HG03280 (cell line): ENCODE data around the gene RORB.

Source experiments
- ATAC-seq: cut with Tn5 transposase; IDR thresholded peaks from one replicate; pipeline ENCODE4 v1.9.1; 2021; ENCODE audit warnings: mild to moderate bottlenecking, moderate library complexity; ENCODE audit not compliant: unreplicated experiment

RORB gene

DNA sequence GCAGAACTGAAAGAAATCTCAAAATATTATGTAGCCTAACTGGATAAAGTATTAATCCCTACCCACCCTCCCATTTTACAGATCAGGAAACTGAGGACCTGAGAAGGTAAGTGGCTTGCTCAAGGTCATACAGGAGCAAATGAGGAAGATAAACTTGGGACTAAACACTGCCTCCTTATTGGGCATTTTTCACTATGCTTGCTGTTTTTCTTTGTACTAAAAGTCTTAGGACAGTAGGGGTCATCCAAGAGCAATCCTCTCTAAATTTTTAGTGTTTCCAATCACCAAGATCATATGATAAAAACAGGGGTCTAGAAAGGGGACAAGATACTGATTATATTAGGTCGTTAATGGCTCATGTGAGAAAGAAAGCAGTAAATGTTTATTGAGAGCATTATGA lies 80.8 kb downstream of the RORB start:
- no peak for ATAC-seq

DNA sequence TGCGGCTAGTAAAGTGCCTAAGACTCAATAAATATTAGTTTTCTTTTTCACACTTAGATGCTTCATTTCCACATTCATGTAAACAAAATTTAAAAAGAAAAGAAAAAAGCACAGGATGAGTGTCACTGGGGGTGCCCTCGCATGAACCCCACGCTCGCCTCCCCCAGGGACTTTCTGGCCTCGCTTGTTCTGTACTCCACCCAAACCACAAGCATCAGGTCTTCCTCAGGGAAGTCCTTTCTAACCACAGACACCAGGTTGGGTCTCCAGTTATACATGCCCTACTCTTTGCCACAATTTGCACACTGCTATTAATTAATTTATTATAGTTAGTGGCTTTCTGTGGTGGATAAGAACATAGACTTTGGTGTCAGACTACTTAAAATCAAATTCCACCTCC lies 92.4 kb downstream of the RORB start:
- ATAC-seq = no peak

DNA sequence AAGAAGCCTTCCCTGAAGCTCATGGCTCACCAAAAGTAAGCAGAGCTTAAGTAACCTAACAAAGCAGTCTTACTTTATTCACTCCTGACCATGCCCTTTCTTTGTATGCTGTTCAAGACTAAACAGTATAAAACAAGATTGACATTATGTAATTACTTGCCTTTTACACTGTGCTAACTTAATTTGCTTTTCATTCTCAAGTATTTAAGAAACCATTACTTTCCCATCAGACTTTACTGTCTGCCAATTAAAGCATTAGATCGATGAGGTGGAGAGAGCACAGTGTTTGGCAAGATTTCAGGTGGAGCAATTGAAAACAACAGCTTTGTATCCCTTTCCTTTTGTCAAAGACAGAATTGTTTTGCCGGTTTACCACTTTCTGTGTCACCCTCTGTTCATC lies 98.2 kb downstream of the RORB start:
- ATAC-seq = no peak

DNA sequence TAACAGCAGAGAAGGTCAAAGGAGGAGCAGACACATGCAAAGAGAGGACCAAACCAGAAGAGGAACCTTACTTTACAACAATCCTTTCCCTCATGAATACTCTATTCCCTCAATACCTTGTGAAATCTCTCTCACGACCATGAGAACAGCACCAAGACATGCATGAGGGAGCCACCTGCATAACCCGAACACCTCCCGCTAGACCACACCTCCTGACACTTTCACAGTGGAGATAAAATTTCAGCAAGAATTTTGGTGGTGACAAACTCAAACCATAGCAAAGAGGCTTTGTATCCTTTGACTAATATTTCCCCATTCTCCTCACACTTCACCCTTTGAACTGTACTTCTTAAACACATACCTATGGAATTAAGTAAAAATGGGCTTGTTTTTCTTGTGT lies 101.7 kb downstream of the RORB start:
- ATAC-seq = no peak

DNA sequence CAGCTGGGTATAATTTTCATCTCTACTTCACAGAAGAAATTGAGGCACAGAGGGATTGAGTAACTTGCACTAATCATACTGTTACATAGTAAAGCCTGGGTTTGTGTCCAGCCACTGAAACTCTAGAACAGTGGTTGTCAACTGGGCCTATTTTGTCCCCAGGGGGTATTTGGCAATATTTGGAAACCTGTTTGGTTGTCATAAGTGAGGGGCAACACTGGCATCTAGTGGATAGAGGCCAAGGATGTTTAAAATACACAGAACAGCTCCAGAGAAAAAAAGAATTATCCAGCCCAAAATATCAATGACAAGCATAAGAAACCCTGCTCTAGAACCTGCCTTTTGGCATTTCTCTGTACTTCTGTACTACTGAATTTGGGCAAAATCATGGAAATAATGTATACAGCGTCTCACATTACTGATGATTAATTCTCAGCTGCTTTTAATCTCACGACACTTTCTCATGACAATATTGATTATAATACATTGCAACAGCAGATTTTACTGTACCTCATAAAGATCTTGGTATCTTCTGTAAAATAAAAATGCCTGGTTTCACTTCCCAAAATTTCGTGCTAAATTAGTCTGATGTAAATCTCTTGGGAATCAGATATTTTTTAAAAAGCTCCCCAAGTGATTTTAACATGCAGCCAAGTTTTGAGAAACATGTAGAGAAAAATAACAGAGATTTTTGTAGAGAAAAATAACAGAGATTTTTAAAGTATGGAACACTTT lies 112.7 kb downstream of the RORB start:
- ATAC-seq = no peak

DNA sequence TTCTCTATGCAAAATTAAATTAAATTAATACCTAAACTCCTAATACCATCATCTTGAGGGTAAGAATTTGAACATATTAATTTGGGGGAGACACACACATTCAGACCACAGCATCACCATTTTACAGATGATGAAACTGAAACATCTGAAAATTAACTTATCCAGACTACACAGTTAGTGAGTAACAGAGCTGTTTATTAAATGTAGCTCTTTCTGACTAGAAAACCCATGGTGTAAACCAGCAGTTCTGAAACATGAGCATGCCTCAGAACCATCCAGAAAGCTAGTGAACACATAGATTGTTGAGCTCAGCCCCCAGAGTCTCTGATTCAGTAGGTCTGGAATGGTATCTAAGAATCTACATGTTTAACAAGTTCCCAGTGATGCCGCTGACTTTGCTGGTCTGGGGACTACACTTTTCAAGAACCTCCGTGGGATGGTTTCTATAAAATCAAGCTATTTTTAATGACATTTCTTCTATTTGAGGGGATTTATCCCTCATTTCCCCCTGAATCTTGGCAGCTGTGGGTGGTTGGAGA lies 113.5 kb downstream of the RORB start:
- ATAC-seq = no peak

DNA sequence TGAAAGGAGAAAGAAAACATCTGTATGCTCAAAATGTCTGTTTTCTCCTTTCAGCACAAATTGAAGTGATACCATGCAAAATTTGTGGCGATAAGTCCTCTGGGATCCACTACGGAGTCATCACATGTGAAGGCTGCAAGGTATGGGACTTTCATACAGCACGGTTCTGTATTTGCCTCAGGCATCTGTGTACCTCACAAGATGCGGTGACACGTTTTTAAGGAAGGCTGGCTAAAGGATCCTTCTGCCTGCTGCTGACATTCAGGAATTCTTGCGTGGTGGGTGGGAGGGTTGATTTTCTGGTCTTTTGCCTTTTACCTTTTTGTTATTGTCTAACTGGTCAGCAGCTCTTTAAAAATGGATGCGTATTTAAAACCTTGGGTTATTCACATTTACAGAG lies 133.1 kb downstream of the RORB start:
- ATAC-seq = no peak

DNA sequence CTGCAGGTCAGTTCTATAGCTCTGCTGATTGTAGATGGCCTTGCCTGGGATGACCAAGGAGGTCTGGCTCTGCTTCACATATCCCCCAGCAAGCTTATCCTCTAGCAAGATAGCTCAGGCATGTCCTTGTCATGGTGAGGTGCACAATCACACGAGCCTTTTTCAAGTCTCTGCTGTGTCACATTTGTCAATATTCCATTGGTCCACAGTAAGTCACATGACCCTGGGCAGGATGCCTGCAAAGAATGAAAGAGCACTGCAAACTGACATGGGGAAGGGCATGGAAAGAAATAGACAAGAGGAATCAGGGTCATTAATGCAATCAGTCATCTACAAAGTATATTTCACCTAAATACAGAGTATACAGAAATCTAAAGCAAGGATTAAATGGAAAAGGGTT lies 142.0 kb downstream of the RORB start:
- no peak for ATAC-seq

DNA sequence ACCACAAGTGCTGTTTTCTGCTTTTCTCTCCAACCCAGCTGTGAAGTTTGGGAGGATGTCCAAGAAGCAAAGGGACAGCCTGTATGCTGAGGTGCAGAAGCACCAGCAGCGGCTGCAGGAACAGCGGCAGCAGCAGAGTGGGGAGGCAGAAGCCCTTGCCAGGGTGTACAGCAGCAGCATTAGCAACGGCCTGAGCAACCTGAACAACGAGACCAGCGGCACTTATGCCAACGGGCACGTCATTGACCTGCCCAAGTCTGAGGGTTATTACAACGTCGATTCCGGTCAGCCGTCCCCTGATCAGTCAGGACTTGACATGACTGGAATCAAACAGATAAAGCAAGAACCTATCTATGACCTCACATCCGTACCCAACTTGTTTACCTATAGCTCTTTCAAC lies 145.2 kb downstream of the RORB start:
- ATAC-seq = no peak

DNA sequence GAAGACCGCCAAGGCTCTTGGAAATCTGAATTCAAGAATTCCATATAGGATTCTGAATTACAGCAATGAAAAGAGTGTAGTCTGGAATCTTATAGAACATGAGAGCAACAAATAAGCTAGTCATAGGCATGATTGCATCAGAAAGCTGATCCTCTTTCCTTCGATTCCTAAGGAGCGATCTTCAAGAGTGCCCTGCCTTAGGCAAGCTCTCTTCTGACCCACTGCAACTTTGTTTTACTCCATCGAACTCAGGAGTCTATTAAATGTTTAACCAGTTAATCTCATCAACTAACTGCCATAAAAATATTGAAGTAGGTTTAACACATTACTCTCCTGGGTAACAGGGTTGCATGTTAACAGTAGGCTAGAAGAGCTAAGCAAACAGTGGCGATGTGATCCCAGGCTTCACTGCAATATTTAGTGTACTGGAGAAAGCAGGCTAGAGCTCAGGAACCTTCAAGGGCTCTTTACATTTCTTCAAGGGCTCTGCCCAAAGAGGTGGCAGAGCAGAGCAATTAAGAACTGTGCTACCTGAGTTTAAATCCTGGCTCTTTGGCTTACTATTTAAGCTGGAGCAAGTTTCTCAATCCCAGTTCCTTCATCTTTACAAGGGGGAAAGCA lies 146.3 kb downstream of the RORB start:
- ATAC-seq = no peak

DNA sequence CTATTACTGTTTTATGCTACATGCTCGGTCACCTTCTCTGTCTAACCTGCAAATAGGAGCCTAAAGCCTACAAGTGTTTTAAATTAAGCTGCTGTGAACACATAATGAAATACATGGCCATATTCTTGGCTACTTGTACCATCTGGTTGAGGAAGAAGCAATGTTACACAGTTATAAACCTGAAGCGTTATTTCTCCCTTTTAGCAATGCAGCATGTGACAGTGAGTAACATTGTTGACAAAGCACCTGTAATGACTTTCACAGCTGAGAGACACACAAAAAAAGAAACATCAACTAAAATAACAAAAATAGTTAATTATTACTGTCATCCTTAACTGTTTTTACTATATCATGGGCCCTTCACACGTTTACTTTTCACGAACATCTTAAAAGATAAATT lies 146.9 kb downstream of the RORB start:
- ATAC-seq = no peak

DNA sequence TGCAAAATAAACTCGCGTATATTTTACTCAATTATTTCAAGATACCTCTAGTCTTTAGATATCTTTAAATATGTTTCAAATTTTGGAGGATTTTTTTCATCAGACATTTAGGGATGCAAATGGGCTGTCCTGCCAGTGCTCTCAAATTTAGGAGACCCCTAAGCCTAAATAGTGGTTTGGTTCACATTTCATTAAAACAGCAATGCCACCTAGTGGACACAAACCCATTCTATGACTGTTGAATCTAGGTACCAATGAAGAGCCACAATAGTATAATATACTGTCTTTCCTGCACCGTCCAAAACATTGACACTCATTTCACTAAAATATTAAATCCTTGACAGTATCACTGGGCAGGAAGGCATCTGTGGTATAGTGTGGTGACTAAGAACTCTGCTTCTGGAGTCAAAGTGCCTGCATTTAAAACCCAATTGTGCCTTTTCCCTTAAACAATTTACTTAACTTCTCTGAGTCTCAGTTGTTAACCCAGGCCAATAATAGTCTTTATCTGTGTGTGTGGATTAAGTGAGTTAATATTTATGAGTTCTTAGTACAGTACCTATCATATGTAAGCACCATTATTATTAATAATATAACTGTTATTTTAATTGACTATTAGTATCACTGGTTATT lies 148.0 kb downstream of the RORB start:
- no peak for ATAC-seq

DNA sequence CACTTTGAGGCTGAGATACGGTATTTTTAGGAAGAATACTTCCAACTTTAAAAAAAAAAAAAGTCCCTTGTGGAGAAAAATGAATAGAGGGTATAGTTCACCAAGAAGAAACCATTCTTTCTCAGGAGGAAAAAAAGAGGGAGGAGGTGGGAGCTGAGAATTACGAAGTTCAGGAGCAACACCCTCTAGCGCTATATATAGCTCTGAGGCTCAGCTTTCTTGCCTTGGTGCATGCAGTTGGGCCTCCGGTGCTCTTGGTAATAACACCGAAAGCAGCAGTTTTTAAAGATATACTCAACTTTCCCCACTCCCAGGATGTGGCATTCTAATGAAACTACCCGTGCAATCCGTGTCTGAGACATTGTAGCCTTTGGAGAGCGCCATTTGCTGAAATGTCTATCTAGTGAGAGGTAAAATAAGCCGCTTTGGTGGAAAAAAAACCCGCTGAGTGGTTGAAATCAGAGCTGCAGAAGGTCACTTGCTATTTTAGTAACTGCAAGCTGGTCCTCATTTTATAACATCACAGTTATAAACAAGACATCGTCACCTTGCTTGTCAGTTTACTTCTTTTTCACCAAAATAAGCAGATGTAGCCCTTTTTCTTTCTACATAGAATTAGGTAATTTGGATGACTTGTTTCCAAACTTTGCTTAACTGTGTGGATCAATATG lies 156.4 kb downstream of the RORB start:
- no peak for ATAC-seq

DNA sequence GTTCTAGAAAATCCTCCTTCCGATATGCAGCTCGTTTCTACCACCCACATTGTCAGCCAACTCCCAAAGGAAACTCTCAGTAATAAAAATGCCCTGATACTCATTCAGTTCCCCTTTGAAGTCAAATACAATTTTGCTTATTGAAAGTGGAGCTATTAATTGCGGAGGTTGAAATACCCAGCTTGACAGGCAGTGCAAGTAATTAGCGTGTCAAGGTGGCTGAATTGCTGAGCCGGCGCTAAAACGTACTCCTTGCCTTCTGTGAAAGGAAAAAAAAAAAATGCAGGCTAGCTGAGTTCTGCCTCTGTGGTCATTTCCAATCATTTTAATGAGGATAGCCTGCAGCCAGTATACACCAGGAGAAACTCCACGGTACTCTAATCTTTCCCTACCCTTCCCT lies 165.5 kb downstream of the RORB start:
- no peak for ATAC-seq

DNA sequence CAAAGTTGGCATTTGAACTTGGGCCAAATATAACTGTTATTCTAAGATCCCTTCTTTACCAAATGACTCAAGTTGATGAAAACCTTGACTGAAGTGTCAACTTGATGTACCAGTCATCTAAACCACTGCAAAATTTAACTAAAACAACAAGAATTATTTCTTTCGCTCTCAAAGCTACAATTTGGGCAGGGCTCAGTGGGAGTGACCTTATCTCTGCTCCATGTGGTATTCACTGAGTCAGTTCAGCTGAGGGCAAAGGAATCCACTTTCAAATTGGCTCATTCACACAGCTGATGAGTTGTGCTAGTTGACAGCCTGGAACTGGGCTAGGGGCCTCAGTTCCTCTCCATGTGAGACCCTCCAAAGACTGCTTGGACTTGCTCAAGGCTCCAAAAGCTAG lies 166.3 kb downstream of the RORB start:
- no peak for ATAC-seq

DNA sequence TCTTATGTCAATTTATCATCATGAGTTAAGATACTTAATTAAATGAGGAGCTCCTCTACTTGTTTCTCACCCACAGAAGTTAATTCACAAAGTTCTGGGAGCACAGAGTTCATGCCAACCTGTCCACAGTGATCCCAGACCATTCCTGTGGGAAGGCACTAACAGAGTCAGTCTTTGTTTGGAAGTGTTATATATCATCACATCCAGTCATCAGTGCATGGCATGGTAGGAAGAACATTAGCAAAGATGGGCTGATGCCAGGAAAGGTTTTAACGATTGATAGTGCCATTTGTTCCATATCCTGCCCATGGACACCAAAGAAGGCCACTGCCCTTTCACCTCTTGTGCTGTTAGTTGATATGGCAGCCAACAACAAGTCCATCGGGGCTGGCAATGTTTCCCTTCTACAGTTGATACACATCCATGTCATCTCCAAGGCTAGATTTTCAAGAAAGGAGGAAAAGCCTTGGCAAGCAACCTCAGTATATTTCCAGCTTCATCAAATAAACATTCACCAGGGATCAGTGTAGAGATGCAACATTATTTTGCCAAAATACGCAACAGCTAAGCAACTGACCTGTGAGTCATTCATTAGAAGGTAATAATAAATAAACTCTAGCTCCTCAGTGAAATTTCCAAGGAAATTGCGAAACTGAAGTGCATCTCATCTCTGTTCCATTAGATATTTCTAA lies 169.6 kb downstream of the RORB start:
- no peak for ATAC-seq

DNA sequence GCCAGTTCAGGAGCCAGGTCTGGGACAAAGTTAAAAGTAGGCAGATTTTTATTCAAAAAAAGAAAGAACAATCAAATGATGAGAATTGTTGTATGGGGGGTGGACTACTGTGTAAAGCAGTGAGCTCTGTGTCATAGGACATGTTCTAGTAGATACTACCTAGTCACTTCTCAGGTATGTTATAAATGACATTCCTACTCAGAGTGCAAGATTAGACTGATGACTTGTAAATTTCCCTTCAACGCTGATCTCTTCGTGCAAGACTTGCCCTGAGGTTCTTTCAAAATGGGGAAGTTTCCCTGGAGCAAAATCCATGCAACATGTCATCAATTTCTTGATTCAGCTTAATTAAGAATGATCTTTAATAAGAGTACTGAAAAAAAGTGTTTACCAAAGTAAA lies 175.1 kb downstream of the RORB start:
- ATAC-seq = no peak

DNA sequence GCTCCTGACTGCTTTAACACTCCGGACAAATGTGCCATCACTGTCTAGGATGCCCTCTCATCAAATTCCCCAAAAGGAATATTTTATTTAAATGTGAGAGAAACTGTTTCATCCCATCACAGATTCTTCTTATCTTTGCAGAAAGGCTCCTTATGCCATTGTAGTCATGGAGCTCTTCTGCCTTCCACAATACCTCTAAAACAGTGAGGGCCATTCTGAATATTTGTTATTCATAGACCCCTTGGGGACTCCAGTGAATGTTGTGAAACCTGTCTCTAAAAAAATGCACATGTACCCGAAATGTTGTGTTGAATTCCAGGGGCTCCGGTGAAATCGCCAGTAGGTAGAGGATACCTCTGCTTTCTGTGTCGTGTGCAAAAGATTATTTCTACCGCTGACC lies 176.9 kb downstream of the RORB start:
- ATAC-seq = no peak

DNA sequence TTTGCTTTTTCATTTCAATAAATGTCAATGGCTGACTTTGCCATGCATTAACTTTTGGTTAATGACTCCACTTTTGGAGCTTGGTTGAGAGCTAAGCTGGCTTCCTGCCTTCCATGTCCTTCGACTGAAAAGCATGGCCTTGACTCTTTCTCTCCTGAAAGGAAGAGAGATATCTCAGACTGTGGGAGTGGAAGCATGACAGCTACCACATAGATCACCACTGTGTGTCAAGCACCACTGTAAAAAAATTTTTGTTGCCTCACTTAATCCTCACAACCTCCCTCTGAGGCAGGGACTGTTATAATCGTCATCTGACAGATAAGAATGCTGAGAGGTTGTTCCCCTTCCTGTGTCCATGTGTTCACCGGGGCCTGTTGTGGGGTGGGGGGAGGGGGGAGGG lies 184.8 kb downstream of the RORB start:
- no peak for ATAC-seq

DNA sequence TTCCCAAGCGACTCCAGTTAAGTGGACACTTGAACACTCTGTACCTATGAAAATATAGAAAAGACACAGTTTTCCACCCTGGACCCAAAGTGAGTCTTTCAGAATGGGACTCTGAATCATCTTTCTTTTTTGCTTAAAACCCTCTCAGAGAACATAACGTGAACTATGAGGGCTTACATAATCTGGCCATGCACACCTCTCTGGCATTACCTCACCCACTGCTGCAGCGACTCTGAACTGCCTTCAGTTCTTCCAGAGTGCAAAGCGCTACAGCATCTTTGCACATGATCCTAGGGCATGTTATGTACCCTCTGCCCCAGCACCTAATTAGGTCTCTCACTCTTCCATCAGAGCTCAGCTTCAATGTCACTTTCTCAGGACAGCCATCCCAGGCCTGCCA lies 186.2 kb downstream of the RORB start:
- no peak for ATAC-seq

DNA sequence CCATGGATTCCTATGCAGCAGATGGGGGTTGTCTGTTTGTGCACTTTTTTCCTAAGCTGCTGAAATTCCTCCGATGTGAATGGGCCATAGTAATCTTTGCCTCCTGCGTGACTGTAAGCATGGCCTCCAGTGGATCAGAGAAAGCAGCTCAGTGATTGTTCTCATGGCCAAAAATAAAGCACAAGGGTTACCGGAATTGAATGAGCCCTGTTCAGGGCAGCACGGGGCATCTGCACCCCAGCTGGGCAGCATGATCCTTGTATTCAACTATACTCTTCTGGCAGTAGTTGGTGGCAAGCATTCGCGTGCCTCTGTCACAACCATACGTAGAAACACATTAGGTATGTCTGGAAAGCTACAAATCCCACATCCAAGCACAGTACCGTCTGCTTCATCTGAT lies 193.9 kb downstream of the RORB start:
- ATAC-seq = no peak
